ENCODE data around the gene GGT5.
"Not testable (repeated sequence)": the region's sequence is repeated elsewhere in the genome, so short reads cannot be mapped to it uniquely, and the experiment has no call there.

The GGT5 gene

GRCh38 chr22:24259459-24259858, 14.6 kb upstream of the GGT5 start:
- DNase-seq: peak; percentile 60

- not testable (repeated sequence) for DNase-seq
Measured at GRCh38 chr22:24256736-24257135, 11.9 kb upstream of the GGT5 start.

- DNase-seq: not testable (repeated sequence)
Measured at GRCh38 chr22:24256136-24256535, 11.3 kb upstream of the GGT5 start.

GRCh38 chr22:24253126-24253525, 8.2 kb upstream of the GGT5 start:
- DNase-seq: not testable (repeated sequence)

- not testable (repeated sequence) for DNase-seq
Measured at GRCh38 chr22:24251286-24251685, 6.4 kb upstream of the GGT5 start.

GRCh38 chr22:24249413-24249812, 4.5 kb upstream of the GGT5 start:
- not testable (repeated sequence) for DNase-seq

GRCh38 chr22:24248611-24249010, 3.7 kb upstream of the GGT5 start:
- DNase-seq: not testable (repeated sequence)

- DNase-seq: peak; percentile 43
Measured at GRCh38 chr22:24247564-24248344, 2.9 kb upstream of the GGT5 start.

- no peak for DNase-seq
Measured at GRCh38 chr22:24247011-24247507, 2.2 kb upstream of the GGT5 start.

- not testable (repeated sequence) for DNase-seq
Measured at GRCh38 chr22:24245584-24246561, 991 bp upstream of the GGT5 start.

- no peak for DNase-seq
Measured at GRCh38 chr22:24244144-24244787, 616 bp downstream of the GGT5 start.

- DNase-seq: not testable (repeated sequence)
Measured at GRCh38 chr22:24243417-24243816, 1.5 kb downstream of the GGT5 start.

- not testable (repeated sequence) for DNase-seq
Measured at GRCh38 chr22:24240985-24241692, 3.7 kb downstream of the GGT5 start.

GRCh38 chr22:24240381-24240780, 4.5 kb downstream of the GGT5 start:
- no peak for DNase-seq

GRCh38 chr22:24238101-24238694, 6.7 kb downstream of the GGT5 start:
- DNase-seq: not testable (repeated sequence)

- no peak for DNase-seq
Measured at GRCh38 chr22:24236656-24237055, 8.2 kb downstream of the GGT5 start.

- no peak for DNase-seq
Measured at GRCh38 chr22:24235315-24235714, 9.6 kb downstream of the GGT5 start.

- DNase-seq: no peak
Measured at GRCh38 chr22:24233816-24234215, 11.1 kb downstream of the GGT5 start.

GRCh38 chr22:24233235-24233634, 11.6 kb downstream of the GGT5 start:
- no peak for DNase-seq

GRCh38 chr22:24232725-24233124, 12.2 kb downstream of the GGT5 start:
- no peak for DNase-seq

GRCh38 chr22:24232124-24232523, 12.8 kb downstream of the GGT5 start:
- no peak for DNase-seq

- DNase-seq: no peak
Measured at GRCh38 chr22:24231706-24232105, 13.2 kb downstream of the GGT5 start.

Measured in stimulated activated CD4-positive, alpha-beta T cell treated with anti-CD3 and anti-CD28 coated beads, Interleukin-12 subunit alpha, Interleukin-12 subunit beta, amount 100 ng/mL, for 4 hours (primary cell).